Esophagus squamous epithelium (tissue), 5 donors: ENCODE data around the gene FAM131B. TPM values are rescaled to one million over a fixed set of nuclear protein-coding genes. Genes with fewer than 3 reads are reported as not detected.

Experiments
- DNase-seq: peaks from one replicate; lab custom pipeline; 2025; lab: John Stamatoyannopoulos, UW
- H3K27ac ChIP-seq, 4 donors: fragments of 200-600 bp; sonication (generic); one replicate each; pipeline ENCODE4 v1.5.1; 2016 to 2019; ENCODE audit warnings: mild to moderate bottlenecking in 1 of 4
- H3K27me3 ChIP-seq, 4 donors: fragments of 200-600 bp; sonication (generic); 1 replicate in 3 of 4; 2 replicates in 1 of 4; pipeline versions ENCODE4 v1.5.1 to v1.6.0; 2017 to 2021; ENCODE audit warnings: antibody characterized with exemption in 1 of 4
- H3K36me3 ChIP-seq, 3 donors: fragments of 200-600 bp; sonication (generic); one replicate each; pipeline ENCODE4 v1.5.1; 2016 to 2019
- H3K4me1 ChIP-seq, 3 donors: fragments of 200-600 bp; sonication (generic); one replicate each; pipeline ENCODE4 v1.5.1; 2017 to 2019
- H3K4me3 ChIP-seq, 4 donors: fragments of 200-600 bp; sonication (generic); 1 replicate in 3 of 4; 2 replicates in 1 of 4; pipeline ENCODE4 v1.5.1; 2016 to 2019; ENCODE audit warnings: mild to moderate bottlenecking in 2 of 4, moderate library complexity in 1 of 4
- H3K9me3 ChIP-seq, 3 donors: fragments of 200-600 bp; sonication (generic); one replicate each; pipeline ENCODE4 v1.5.1; 2016 to 2019
- POLR2A ChIP-seq, 4 donors: fragments of 450-650 bp; IDR thresholded peaks; one replicate each; pipeline ENCODE4 v1.6.1; 2017; ENCODE audit warnings: antibody characterized with exemption in 4 of 4, mild to moderate bottlenecking in 4 of 4, moderate library complexity in 3 of 4
- WGBS, 2 donors: methylation state at CpG; one replicate each; pipeline ENCODE4 v1.1.5; 2018; 5-methylcytosine and 5-hydroxymethylcytosine counted together
- intact Hi-C: fragments of 100-400 bp; cut with DNase I; formaldehyde crosslinking; loops from one replicate; pipeline ENCODE4 v1.15.0; 2022
- total RNA-seq, 4 donors: library from RNA; depleted of rRNA; stranded (reverse); fragments of >200 nt; gene quantifications; one replicate each; pipeline ENCODE4 v1.1.0, GENCODE V29; 2016
- TF ChIP-seq, protein P1 (sequence below), 6 experiments: fragments of 450-650 bp in 4 of 6; fragments of 200-600 bp in 2 of 6; sonication (generic) in 2 of 6; IDR thresholded peaks; one replicate each; pipeline ENCODE4 v1.5.1; 2016 to 2019; ENCODE audit warnings: antibody characterized with exemption in 6 of 6, mild to moderate bottlenecking in 4 of 6, moderate library complexity in 4 of 6
- donor health status: DM: yes; HTN: yes; CAD: no.

Gene FAM131B
- total RNA-seq, 4 donors from 2014 or later, result 0.09 to 0.76 (median 0.46) TPM

DNA sequence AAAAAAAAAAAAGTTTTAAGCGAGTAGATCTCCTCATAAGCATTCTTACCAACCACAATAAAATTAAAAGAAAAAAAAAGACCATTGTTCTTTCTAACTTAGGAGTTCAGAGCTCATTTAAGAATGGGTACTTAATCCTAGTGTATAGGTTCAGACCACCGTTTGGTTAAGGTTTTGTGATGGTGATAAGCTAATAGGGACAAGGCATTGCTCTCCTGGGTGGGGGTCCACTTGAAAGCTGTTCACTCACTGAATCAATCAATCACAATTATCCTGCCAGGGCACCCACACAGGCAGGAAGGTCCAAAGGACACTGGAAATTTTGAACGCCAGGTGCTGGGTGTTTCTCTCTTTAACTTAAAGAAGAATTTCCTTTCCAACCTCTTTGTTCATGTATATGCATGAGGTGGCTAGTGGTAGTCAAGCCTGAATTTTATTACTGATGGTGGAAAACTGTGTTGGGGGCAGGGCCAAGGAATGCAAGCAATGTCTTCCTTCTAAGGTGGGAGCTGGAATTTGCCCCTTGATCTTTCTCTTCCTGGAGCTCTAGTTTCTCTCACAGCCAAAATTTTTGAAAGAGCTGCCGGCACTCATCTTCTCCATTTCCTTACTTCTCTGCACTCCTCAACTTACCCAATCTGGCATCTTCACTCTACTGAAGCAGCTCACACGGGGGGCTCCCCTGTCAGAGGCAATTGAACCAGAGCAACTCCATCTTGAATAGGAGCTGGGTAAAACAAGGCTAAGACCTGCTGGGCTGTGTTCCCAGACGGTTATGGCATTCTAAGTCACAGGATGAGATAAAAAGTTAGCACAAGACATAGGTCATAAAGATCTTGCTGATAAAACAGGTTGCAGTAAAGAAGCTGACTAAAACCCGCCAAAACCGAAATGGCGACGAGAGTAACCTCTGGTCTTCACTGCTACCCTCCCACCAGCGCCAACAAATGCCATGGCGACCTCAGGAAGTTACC is 7.5 kb upstream of the FAM131B start:
- no peak overlapping the region for H3K4me3 ChIP-seq
- H3K27me3 ChIP-seq, result peaks cover 0 to 9% (median 0%) of the 10 kb centered on the region in 4 donors
- TF ChIP-seq, protein P1, sequence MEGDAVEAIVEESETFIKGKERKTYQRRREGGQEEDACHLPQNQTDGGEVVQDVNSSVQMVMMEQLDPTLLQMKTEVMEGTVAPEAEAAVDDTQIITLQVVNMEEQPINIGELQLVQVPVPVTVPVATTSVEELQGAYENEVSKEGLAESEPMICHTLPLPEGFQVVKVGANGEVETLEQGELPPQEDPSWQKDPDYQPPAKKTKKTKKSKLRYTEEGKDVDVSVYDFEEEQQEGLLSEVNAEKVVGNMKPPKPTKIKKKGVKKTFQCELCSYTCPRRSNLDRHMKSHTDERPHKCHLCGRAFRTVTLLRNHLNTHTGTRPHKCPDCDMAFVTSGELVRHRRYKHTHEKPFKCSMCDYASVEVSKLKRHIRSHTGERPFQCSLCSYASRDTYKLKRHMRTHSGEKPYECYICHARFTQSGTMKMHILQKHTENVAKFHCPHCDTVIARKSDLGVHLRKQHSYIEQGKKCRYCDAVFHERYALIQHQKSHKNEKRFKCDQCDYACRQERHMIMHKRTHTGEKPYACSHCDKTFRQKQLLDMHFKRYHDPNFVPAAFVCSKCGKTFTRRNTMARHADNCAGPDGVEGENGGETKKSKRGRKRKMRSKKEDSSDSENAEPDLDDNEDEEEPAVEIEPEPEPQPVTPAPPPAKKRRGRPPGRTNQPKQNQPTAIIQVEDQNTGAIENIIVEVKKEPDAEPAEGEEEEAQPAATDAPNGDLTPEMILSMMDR (IDR thresholded peaks at IDR 0.05), result no peak
- no peak for TF ChIP-seq POLR2A (IDR thresholded peaks at IDR 0.05)
- 83 to 88% methylated on average over 11 to 12 of the region's 12 CpGs for WGBS, 2 donors
- H3K27ac ChIP-seq, result no peak overlapping the region
- no peaks in the 10 kb centered on the region for H3K36me3 ChIP-seq
- H3K9me3 ChIP-seq, result no peaks in the 10 kb centered on the region
- H3K4me1 ChIP-seq, result peaks cover 4 to 17% (median 11%) of the 10 kb centered on the region in 3 donors
- DNase-seq, result no peak
- intact Hi-C loops, result no loop called here

DNA sequence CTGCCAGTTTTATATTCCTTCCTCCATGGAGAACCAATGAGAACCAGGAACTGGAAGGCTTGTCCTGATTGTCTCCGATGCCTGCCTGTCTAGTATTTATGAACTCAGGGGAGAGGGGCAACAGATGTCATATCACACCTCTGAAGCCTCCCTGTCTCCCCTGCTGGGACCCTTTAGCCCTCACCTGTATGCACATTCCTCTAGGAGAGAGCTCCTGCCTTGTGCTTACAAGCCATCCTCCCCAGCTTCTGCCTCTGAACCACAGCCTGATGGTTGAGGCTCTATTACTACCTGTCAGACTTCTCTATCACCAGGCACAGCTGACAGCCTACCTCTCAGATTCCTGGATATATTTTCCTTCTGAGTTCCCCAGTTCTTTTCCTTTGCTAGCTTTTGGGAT is 5.9 kb upstream of the FAM131B start:
- DNase-seq, result no peak
- peaks cover 4 to 12% (median 7%) of the 10 kb centered on the region in 3 donors for H3K4me1 ChIP-seq
- H3K27me3 ChIP-seq, result peaks cover 0 to 25% (median 3%) of the 10 kb centered on the region in 4 donors
- no peak overlapping the region for H3K27ac ChIP-seq
- no peak overlapping the region for H3K4me3 ChIP-seq
- no peaks in the 10 kb centered on the region for H3K9me3 ChIP-seq
- intact Hi-C loops, result no loop called here
- no peaks in the 10 kb centered on the region for H3K36me3 ChIP-seq
- TF ChIP-seq, protein P1 (IDR thresholded peaks at IDR 0.05), result no peak
- no peak for TF ChIP-seq POLR2A (IDR thresholded peaks at IDR 0.05)
- WGBS, 2 donors, result 88 to 91% methylated on average over 1 of the region's 1 CpG

DNA sequence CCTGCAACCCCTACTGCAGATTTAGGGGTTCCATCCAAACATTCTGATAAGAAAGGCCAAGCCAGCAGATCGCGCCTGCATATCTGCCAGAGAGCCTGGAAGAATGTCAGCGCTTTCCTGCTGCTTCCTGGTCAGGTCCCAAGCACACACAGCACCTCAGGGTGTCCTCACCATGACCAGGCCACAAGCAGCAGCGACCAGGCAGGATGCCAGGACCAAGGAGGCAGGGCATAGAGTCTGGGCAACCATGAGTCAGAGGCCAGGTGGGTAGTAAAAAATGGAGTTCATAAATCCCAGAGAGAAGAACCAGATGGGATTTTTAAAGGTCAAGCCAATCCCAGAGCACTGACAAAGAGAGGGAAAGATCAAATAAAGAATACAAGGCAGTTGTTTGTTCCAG is 5.5 kb upstream of the FAM131B start:
- intact Hi-C loops, result no loop called here
- Histone ChIP-seq H3K4me3 (no peak overlapping the region), H3K27ac (no peak overlapping the region), H3K36me3 (no peaks in the 10 kb centered on the region), H3K4me1 (peaks cover 4 to 14% (median 7%) of the 10 kb centered on the region in 3 donors), H3K27me3 (peaks cover under 1 to 29% (median 7%) of the 10 kb centered on the region in 4 donors), H3K9me3 (no peaks in the 10 kb centered on the region)
- DNase-seq, result no peak
- TF ChIP-seq POLR2A (IDR thresholded peaks at IDR 0.05), result no peak
- TF ChIP-seq, protein P1 (IDR thresholded peaks at IDR 0.05), result no peak
- 45 to 79% methylated on average over 2 to 4 of the region's 4 CpGs for WGBS, 2 donors

DNA sequence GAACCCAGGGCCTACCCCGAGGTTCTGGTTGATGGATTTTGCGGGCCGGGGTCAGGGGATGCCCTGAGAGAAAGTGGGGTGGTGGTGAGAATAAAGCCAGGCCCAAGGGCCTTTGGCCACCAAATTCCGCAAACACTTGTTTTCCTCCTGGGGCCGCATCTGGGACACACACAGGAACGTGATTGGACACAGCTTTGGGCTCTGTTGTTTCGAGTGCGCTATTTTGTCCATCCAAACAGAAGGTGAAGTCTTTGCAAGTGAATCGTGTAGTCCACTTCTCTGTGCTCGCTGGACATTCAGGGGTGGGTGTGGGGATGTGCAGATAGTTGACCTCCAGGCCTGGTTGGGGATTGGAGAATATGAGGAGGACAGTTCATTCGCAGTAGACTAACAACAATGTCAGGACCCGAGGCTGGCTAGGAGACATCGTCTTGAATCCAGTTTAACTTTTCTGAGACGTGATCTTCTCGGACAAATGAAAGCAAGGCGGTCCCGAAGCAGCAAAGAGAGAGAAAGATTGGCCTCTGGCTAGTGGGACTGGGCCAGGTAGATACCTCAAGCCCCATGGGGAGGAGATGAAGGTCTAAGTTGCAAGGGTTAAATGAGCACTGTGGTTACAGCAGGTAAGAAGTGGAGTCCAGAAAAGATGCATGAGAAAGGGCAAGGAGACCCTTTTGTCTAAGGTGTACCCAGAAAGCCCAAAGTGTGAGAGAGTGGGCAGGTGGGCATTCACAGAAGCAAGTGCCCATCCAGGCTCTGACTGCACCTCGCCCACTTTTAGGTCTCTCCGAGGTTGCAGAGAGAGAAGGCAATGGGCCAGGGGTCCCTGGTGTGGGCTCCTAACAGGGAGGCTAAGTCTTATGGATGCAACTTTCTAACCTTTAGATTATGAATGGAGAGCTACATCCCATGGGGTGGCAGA is 764 bp upstream of the FAM131B start:
- Histone ChIP-seq H3K4me3 (peak overlapping the region in 3 of 4 donors; percentile 53 to 69 (median 68)), H3K36me3 (no peaks in the 10 kb centered on the region), H3K27ac (no peak overlapping the region), H3K27me3 (peaks cover 3 to 71% (median 12%) of the 10 kb centered on the region in 4 donors), H3K4me1 (peaks cover 8 to 22% (median 15%) of the 10 kb centered on the region in 3 donors), H3K9me3 (no peaks in the 10 kb centered on the region)
- TF ChIP-seq, protein P1 (IDR thresholded peaks at IDR 0.05), result no peak
- no peak for TF ChIP-seq POLR2A (IDR thresholded peaks at IDR 0.05)
- no peak for DNase-seq
- intact Hi-C loops, result no loop called here
- WGBS, 2 donors, result 63 to 80% methylated on average over 9 to 15 of the region's 19 CpGs
